ENCODE measurements around the gene SLC43A2. TPM values are rescaled to one million over a fixed set of nuclear protein-coding genes. Genes with fewer than 3 reads are reported as not detected.

The SLC43A2 gene
- total RNA-seq, 2 experiments from 2014 or later, result 0.76 to 1.1 TPM

DNA sequence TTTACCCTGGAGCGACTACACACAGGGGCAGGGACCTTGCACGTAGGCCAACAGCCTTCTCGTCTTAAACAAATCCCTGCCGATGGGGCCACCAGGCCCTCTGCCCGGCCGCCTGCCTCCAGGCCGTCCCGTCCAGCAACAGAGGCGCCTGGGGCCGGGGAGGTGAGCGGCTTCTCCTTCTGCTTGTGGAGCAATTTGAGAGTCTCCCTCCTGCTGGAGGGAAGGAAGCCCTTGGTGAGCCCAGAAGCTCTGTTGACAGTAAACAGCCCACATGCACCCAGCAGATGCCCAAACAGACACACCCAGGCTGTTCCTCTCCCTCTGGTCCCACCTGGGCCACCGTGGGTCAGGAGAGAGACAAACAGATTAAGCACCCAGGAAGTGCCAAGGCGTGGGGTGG, 8.1 kb downstream of the SLC43A2 start:
- ChIA-PET POLR2A (no interaction called here), CTCF (interaction anchor here (1.6 kb wide), 1 partner anchor 29 kb away, joined by 4 read pairs; the partner anchor contains the start of gene RILP)
- H3K9me3 Mint-ChIP-seq (ENCODE audit: low read depth), result no peaks in the 10 kb centered on the region
- ATAC-seq (no peak), DNase-seq (no peak)
- no peaks in the 10 kb centered on the region for H3K4me1 Mint-ChIP-seq
- H3K27me3 Mint-ChIP-seq, result no peaks in the 10 kb centered on the region
- no peak overlapping the region for H3K4me3 Mint-ChIP-seq
- no peak overlapping the region for H3K27ac Mint-ChIP-seq
- intact Hi-C loops (cut with DNase I, micrococcal nuclease), result no loop called here
- no peaks in the 10 kb centered on the region for H3K36me3 Mint-ChIP-seq (ENCODE audit: low read depth)

DNA sequence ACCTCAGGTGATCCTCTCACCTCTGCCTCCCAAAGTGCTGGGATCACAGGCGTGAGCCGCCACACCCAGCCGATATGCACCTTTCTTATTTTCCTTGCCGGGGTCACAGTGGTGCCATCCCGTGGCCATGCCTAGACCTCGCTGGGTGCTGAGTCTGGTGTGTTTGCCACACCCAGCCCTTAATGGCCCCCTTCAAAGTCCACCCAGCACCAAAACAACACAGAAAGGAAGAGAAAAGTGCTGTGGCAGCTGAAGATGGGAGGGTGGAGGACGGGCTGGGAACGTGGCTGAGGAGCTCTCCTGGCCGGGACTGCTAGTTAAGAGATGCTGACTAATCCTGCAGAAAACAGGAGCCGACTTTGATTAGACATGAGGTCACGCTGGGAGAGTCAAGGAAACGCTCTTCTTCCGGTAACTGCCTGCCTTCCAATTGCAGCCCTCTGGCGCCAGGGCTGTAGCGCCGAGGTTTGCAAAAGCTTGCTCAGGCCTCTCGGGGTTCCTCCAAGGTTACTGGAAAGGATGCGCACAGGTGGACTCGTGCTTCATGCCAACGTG, 10.9 kb downstream of the SLC43A2 start:
- no peak overlapping the region for H3K27ac Mint-ChIP-seq
- intact Hi-C loops (cut with DNase I, micrococcal nuclease), result no loop called here
- CTCF ChIA-PET, result interaction anchor here (0.7 to 2.0 kb wide), 5 partner anchors 8 to 572 kb away, joined by 3 to 7 read pairs (median 4); partner anchors contain the start of gene RILP
- H3K36me3 Mint-ChIP-seq (ENCODE audit: low read depth), result no peaks in the 10 kb centered on the region
- DNase-seq (no peak), ATAC-seq (no peak)
- POLR2A ChIA-PET, result no interaction called here
- no peak overlapping the region for H3K4me3 Mint-ChIP-seq
- no peaks in the 10 kb centered on the region for H3K27me3 Mint-ChIP-seq
- no peaks in the 10 kb centered on the region for H3K4me1 Mint-ChIP-seq
- no peaks in the 10 kb centered on the region for H3K9me3 Mint-ChIP-seq (ENCODE audit: low read depth)

DNA sequence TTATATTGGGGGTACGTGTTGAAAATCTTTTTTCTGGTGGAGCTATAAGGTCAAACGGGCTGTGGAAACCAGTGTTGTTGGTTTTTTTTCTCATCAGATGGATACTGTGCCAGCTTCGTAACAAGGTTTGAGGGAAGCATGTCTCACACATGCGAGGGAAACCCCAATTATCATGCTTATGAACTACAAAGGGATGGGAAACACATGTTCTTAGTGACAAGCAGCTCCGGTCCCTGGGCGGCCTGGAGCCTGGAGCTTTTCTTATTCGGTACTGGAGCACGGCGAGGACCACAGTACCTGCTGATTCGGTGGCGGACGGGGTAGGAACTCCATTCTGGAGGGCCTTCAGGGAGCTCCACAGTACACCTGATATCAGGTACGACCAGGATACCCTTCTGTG, 12.5 kb downstream of the SLC43A2 start:
- Mint-ChIP-seq H3K4me3 (no peak overlapping the region), H3K27me3 (no peaks in the 10 kb centered on the region), H3K27ac (no peak overlapping the region), H3K36me3 (ENCODE audit: low read depth) (no peaks in the 10 kb centered on the region), H3K9me3 (ENCODE audit: low read depth) (no peaks in the 10 kb centered on the region), H3K4me1 (no peaks in the 10 kb centered on the region)
- intact Hi-C loops (cut with DNase I, micrococcal nuclease), result no loop called here
- ATAC-seq (no peak), DNase-seq (no peak)
- ChIA-PET POLR2A (no interaction called here), CTCF (interaction anchor here (2.0 kb wide), 1 partner anchor 14 kb away, joined by 7 read pairs; no protein-coding TSS in a partner anchor)

DNA sequence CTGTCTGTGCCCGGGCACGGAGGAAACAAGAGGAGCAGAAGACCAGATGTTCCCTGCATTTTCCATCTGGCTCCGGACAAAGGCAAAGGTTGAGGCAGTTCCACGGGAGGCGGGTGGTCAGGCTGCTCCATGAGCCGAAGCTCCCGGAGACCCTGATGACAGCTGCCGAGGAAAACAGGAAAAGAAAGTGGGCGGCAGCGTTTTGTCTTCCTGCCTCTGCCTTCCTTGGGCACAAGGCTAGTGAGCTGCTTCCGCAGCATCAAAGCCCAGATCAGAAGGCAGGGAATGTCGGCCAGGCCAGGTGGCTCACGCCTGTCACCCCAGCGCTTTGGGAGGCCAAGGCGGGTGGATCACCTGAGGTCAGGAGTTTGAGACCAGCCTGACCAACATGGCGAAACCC, 16.2 kb downstream of the SLC43A2 start:
- Mint-ChIP-seq H3K27ac (no peak overlapping the region), H3K36me3 (ENCODE audit: low read depth) (no peaks in the 10 kb centered on the region), H3K4me3 (no peak overlapping the region), H3K27me3 (no peaks in the 10 kb centered on the region), H3K9me3 (ENCODE audit: low read depth) (no peaks in the 10 kb centered on the region), H3K4me1 (peaks cover 13% of the 10 kb centered on the region)
- DNase-seq (no peak), ATAC-seq (no peak)
- ChIA-PET CTCF (interaction anchor here (0.7 to 1.0 kb wide), 2 partner anchors 8 to 18 kb away, joined by 4 read pairs; no protein-coding TSS in a partner anchor), POLR2A (no interaction called here)
- intact Hi-C loops (cut with DNase I, micrococcal nuclease), result no loop called here

DNA sequence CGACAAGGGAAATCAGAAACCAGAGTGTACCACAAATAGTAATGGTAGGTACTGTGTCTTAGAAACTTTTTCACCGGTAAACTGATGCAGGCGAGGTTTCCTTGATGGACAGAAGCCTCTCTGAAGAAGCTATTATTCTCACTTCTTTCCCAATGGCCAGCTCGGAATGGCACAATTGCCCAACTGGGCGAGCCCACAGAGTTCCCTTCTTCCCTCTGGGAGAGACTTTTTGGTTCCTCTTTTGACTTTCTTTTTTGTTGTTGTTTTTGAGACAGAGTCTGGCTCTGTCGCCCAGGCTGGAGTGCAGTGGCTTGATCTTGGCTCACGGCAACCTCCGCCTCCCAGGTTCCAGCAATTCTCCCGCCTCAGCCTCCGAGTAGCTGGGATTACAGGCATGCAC, 16.9 kb downstream of the SLC43A2 start:
- no peaks in the 10 kb centered on the region for H3K36me3 Mint-ChIP-seq (ENCODE audit: low read depth)
- DNase-seq (no peak), ATAC-seq (no peak)
- intact Hi-C loops (cut with DNase I, micrococcal nuclease), result no loop called here
- POLR2A ChIA-PET, result no interaction called here
- no peak overlapping the region for H3K27ac Mint-ChIP-seq
- H3K27me3 Mint-ChIP-seq, result no peaks in the 10 kb centered on the region
- CTCF ChIA-PET, result interaction anchor here (0.6 kb wide), 1 partner anchor 381 kb away, joined by 3 read pairs; no protein-coding TSS in a partner anchor
- no peaks in the 10 kb centered on the region for H3K9me3 Mint-ChIP-seq (ENCODE audit: low read depth)
- peaks cover 20% of the 10 kb centered on the region for H3K4me1 Mint-ChIP-seq
- no peak overlapping the region for H3K4me3 Mint-ChIP-seq

DNA sequence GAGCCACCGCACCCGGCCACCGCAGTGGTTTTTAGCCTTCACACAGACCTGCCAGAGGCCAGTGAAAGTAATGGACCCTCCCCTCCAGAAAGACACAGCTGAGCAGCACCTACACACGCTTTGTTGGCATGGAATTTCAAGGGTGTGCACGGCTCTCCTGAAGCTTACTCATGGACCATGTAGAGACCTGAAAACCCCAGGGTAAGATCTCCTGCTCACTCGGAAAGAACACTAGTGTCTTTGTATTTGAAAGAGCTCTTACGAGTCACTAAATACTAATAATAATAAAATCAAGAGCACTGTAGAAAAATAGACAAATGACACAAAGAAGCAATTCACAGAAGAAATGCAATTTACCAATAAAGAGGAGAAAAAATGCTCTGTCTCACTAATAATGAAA, 20.0 kb downstream of the SLC43A2 start:
- no peak overlapping the region for H3K4me3 Mint-ChIP-seq
- intact Hi-C loops (cut with DNase I, micrococcal nuclease), result loop anchor here in 1 of 2 experiments (5.0 kb wide), 1 partner anchor 41 kb away; no protein-coding TSS in a partner anchor
- ChIA-PET CTCF (interaction anchor here (2.1 kb wide), 1 partner anchor 34 kb away, joined by 11 read pairs; no protein-coding TSS in a partner anchor), POLR2A (interaction anchor here (0.6 kb wide), 1 partner anchor 8 kb away, joined by 3 read pairs; no protein-coding TSS in a partner anchor)
- H3K36me3 Mint-ChIP-seq (ENCODE audit: low read depth), result no peaks in the 10 kb centered on the region
- H3K27me3 Mint-ChIP-seq, result no peaks in the 10 kb centered on the region
- H3K9me3 Mint-ChIP-seq (ENCODE audit: low read depth), result no peaks in the 10 kb centered on the region
- ATAC-seq (no peak), DNase-seq (no peak)
- no peak overlapping the region for H3K27ac Mint-ChIP-seq
- peaks cover 25% of the 10 kb centered on the region for H3K4me1 Mint-ChIP-seq

DNA sequence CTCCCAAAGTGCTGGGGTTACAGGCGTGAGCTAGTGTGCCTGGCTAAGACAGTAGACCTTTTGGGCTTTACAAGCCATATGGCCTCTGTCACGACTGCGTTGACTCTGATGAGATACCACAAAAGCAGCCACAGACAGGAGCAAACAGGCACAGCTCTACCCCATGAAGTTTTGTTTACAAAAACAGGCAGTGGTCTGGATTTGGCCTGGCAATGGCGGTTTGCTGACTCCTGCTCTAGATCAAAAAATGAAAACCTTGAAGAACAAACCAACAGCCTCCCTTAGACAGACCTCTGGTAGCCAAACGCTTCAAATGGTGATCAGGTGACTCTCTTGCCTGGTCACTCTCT, 20.7 kb downstream of the SLC43A2 start:
- Mint-ChIP-seq H3K36me3 (ENCODE audit: low read depth) (no peaks in the 10 kb centered on the region), H3K4me3 (no peak overlapping the region), H3K27me3 (no peaks in the 10 kb centered on the region), H3K4me1 (peaks cover 25% of the 10 kb centered on the region), H3K27ac (peak overlapping the region; percentile 85), H3K9me3 (ENCODE audit: low read depth) (no peaks in the 10 kb centered on the region)
- DNase-seq, result peak; percentile 37
- intact Hi-C loops (cut with DNase I, micrococcal nuclease), result loop anchor here (1.0 to 5.0 kb wide), 4 partner anchors 20 to 46 kb away; partner anchors contain the start of genes PITPNA (in 1 of the 2) and SLC43A2 (in 1 of the 2)
- ChIA-PET CTCF (interaction anchor here (0.5 to 2.1 kb wide), 3 partner anchors 34 to 243 kb away, joined by 3 to 11 read pairs (median 3); no protein-coding TSS in a partner anchor), POLR2A (interaction anchor here (0.6 to 0.8 kb wide), 4 partner anchors 9 to 336 kb away, joined by 3 to 5 read pairs (median 4); no protein-coding TSS in a partner anchor)
- ATAC-seq, result peak; percentile 14

DNA sequence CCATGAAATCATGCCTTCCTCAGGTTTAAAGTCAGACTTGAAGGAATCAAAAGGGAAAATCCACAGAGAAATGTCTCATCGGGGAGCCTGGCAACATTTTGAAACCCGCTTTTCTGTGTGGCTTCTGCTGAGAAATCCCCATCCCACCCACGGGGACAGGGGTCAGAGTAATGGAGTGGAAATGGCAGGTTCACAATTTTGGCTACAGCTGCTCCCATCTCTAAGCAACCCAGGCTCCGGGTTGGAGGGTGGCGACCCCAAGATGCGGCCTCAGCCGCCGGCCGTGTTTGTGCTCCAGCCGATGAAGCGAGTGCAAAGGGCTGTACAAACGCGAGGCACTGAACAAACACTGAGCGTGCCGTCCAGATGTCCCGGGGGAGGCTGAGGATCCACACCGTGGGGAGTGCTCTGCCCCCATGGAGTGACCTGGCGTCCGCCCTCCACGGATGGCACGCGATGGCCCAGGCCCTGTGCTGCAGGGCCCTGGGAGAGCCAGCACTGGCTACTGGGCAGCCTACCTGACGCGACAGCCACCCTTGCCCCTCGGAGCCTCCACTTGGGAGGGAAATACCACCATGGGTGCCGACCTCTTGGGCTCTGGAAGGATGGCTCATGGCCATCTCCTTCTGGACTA, 22.2 kb downstream of the SLC43A2 start:
- H3K36me3 Mint-ChIP-seq (ENCODE audit: low read depth), result peaks cover 1% of the 10 kb centered on the region
- intact Hi-C loops (cut with DNase I, micrococcal nuclease), result loop anchor here (2.0 to 5.0 kb wide), 2 partner anchors 39 to 40 kb away; no protein-coding TSS in a partner anchor
- ChIA-PET POLR2A (no interaction called here), CTCF (interaction anchor here (0.6 to 0.8 kb wide), 2 partner anchors 9 to 22 kb away, joined by 3 read pairs; no protein-coding TSS in a partner anchor)
- ATAC-seq (no peak), DNase-seq (peak; percentile 67)
- H3K9me3 Mint-ChIP-seq (ENCODE audit: low read depth), result peaks cover 4% of the 10 kb centered on the region
- H3K27ac Mint-ChIP-seq, result peak overlapping the region; percentile 85
- H3K27me3 Mint-ChIP-seq, result no peaks in the 10 kb centered on the region
- H3K4me1 Mint-ChIP-seq, result peaks cover 25% of the 10 kb centered on the region
- peak overlapping the region; percentile 21 for H3K4me3 Mint-ChIP-seq

DNA sequence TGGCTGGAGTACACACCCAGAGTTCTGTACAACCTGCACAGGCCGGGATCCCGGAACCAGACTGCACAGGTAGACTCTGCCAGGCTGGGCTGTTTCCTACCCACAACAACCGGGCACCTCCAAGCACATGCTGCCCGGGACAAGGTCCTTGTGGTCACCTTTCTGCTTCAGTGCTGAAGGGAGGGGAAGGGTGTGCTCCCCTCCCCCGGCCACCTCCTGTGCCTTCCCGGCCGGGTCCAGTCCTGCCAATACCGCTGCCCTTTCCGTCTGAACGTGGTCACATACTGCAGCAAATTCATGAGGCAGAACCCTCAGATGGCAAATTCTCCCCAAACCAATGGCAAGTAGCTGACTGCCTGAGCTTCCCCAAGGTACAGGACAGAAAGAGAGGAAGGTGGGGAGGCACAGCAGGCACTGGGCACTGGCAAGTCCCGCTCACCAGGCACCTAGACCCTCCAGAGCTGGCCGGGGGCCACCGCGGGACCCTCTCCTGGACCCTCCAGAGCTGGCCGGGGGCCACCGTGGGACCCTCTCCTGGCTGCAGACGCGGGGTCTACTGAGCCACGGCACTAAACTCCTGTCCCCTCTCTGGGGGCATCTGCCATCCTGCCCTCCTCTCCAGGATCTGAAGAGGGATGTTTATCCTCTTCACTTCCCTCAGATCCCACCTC, 22.8 kb downstream of the SLC43A2 start:
- H3K4me1 Mint-ChIP-seq, result peaks cover 25% of the 10 kb centered on the region
- no peak overlapping the region for H3K4me3 Mint-ChIP-seq
- H3K27ac Mint-ChIP-seq, result no peak overlapping the region
- H3K36me3 Mint-ChIP-seq (ENCODE audit: low read depth), result peaks cover 1% of the 10 kb centered on the region
- ATAC-seq (no peak), DNase-seq (no peak)
- ChIA-PET POLR2A (no interaction called here), CTCF (interaction anchor here (0.6 to 1.7 kb wide), 2 partner anchors 9 to 31 kb away, joined by 3 to 5 read pairs; no protein-coding TSS in a partner anchor)
- H3K27me3 Mint-ChIP-seq, result no peaks in the 10 kb centered on the region
- intact Hi-C loops (cut with DNase I, micrococcal nuclease), result loop anchor here (2.0 to 5.0 kb wide), 2 partner anchors 39 kb away; no protein-coding TSS in a partner anchor
- H3K9me3 Mint-ChIP-seq (ENCODE audit: low read depth), result peaks cover 5% of the 10 kb centered on the region

DNA sequence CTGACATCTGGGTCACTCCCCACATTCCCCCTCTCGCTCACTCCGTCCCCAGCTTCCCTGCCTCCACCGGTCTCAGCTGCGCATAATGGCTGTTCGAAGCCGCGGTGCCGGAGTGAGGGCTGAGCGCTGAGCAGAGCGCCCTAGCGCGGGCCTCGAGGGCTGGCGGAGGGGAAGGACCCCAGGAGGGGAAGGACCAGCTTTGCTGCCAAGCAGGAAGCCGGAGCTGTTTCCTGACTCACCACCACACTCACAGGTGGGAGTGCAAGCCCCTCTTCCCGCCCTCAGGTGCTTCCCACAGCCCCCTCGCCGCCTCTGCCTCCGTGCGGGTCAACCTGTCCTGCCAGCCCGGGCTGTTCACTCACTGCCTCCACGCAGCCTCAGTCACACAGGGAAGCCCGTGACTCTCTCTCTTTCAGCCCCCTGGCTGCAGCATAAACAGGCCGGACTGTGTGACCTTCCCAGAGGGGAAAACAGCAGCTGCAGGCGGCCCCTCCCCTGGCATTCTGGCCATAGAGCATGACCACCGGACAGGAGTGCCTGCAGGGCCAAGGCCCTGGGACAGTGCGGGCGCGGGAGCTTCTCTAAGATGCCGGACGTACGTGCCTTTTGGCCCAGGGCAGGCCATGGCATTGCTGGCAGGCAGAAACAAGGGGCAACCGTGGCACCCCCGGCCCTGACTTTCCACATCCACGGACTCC, 23.7 kb downstream of the SLC43A2 start:
- DNase-seq, result no peak
- no peaks in the 10 kb centered on the region for H3K27me3 Mint-ChIP-seq
- H3K4me1 Mint-ChIP-seq, result peaks cover 25% of the 10 kb centered on the region
- no peak overlapping the region for H3K27ac Mint-ChIP-seq
- H3K4me3 Mint-ChIP-seq, result no peak overlapping the region
- peaks cover 1% of the 10 kb centered on the region for H3K36me3 Mint-ChIP-seq (ENCODE audit: low read depth)
- intact Hi-C loops (cut with DNase I, micrococcal nuclease), result loop anchor here in 1 of 2 experiments (5.0 kb wide), 1 partner anchor 38 kb away; no protein-coding TSS in a partner anchor
- ChIA-PET CTCF (interaction anchor here (1.7 kb wide), 1 partner anchor 31 kb away, joined by 5 read pairs; no protein-coding TSS in a partner anchor), POLR2A (no interaction called here)
- ATAC-seq, result no peak
- peaks cover 5% of the 10 kb centered on the region for H3K9me3 Mint-ChIP-seq (ENCODE audit: low read depth)

DNA sequence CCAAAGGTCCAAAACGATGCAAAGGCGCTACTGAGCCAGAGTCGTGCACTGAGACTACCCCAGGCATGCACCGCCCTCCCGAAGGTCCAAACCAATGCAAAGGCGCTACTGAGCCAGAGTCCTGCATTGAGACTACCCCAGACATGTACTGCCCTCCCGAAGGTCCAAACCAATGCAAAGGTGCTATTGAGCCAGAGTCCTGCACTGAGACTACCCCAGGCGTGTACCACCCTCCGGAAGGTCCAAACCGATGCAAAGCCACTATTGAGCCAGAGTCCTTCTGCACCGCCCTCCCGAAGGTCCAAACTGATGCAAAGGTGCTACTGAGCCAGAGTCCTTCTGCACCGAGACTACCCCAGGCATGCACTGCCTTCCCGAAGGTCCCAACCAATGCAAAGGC, 27.1 kb downstream of the SLC43A2 start:
- ATAC-seq, result no peak
- peaks cover 5% of the 10 kb centered on the region for H3K4me1 Mint-ChIP-seq
- intact Hi-C loops (cut with DNase I, micrococcal nuclease), result no loop called here
- ChIA-PET POLR2A (no interaction called here), CTCF (no interaction called here)
- H3K9me3 Mint-ChIP-seq (ENCODE audit: low read depth), result peaks cover 5% of the 10 kb centered on the region
- H3K27ac Mint-ChIP-seq, result no peak overlapping the region
- no peak overlapping the region for H3K4me3 Mint-ChIP-seq
- DNase-seq, result no peak
- no peaks in the 10 kb centered on the region for H3K27me3 Mint-ChIP-seq
- peaks cover 1% of the 10 kb centered on the region for H3K36me3 Mint-ChIP-seq (ENCODE audit: low read depth)

Measured in activated CD4-positive, alpha-beta T cell treated with anti-CD3 and anti-CD28 coated beads for 36 hours (primary cell).